DOHH2 (cell line): ENCODE measurements around the gene PYGM.

ENCODE experiments used
- CTCF ChIP-seq: fragments of 200-600 bp; sonication (generic); IDR thresholded peaks from one replicate; pipeline ENCODE4 v1.5.1; 2014; ENCODE audit warnings: antibody characterized with exemption, mild to moderate bottlenecking, low read depth, low read length; ENCODE audit not compliant: poor library complexity, severe bottlenecking
- EZH2phosphoT487 ChIP-seq: fragments of 200-600 bp; sonication (generic); IDR thresholded peaks from 2 replicates; pipeline ENCODE4 v1.6.1; 2017; ENCODE audit warnings: borderline replicate concordance, mild to moderate bottlenecking, antibody characterized with exemption, low read length, moderate library complexity, mixed read lengths

GRCh38 chr11:64736654-64737053, 23.1 kb downstream of the PYGM start:
- TF ChIP-seq CTCF (no peak), EZH2phosphoT487 (no peak)
